Neural progenitor cell (in vitro differentiated cells): ENCODE measurements around the gene SLX4.

Experiments
- CTCF ChIP-seq: fragments of 200-600 bp; sonication (generic); IDR thresholded peaks from 2 replicates; pipeline ENCODE4 v1.5.1; 2017; ENCODE audit warnings: antibody characterized with exemption, mild to moderate bottlenecking
- EZH2 ChIP-seq: fragments of 200-600 bp; sonication (generic); IDR thresholded peaks from 2 replicates; pipeline ENCODE4 v1.6.1; 2017; ENCODE audit warnings: antibody characterized with exemption, mild to moderate bottlenecking, moderate library complexity
- EZH2phosphoT487 ChIP-seq: fragments of 200-600 bp; sonication (generic); IDR thresholded peaks from 2 replicates; pipeline ENCODE4 v1.6.1; 2017; ENCODE audit warnings: antibody characterized with exemption

GRCh38 chr16:3640207-3640606 is 28.8 kb upstream of the SLX4 start:
- TF ChIP-seq CTCF (no peak), EZH2 (no peak), EZH2phosphoT487 (no peak)
